Stimulated activated CD4-positive, alpha-beta T cell treated with anti-CD3 and anti-CD28 coated beads, Interleukin-4, amount 100 ng/mL, for 24 hours (primary cell): ENCODE data around the gene MBNL1.
"Not testable (repeated sequence)": the region's sequence is repeated elsewhere in the genome, so short reads cannot be mapped to it uniquely, and the experiment has no call there.

Source experiments
- DNase-seq: peaks from one replicate; pipeline ENCODE4 v3.0.0-alpha.2; 2020

MBNL1 gene

DNA sequence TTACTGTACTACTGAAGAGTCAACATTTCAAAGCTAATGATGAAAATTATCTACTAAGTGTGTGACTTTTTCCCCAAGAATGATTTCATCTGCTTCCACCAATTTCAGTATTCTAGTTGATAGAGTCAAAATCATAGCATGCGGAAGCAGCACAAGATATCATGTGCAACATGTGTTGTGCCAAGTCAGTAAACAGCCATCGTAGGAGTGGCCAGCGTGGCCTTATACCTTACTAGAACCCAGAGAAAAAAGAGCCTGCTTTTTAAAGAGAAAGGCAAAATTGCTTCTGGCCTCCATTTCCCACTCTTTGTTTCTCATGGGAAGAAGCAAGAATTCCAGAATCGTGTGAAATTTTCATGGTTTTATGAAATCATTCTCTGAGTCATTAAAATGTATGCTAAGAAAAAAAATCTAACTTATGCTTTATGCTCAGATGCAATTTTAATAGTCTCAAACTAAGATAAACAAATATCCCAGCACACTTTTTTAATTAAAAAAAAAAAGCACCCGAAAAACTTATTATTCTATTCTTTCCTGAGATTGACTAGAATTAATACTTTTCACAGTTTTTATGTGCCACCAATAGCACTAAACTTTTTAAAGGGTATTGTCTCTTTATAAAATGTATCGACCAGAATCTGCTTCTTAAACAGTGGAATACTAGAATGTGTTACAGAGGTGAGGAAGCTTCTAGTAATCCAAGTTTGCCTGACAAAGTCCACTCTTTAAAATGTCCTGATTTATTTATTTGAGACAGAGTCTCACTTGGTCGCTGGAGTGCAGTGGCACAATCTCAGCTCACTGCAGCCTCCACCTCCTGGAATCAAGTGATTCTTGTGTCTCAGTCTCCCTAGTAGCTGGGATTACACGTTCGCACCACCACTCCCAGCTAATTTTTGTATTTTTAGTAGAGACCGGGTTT, 87.3 kb downstream of the MBNL1 start:
- no peak for DNase-seq

DNA sequence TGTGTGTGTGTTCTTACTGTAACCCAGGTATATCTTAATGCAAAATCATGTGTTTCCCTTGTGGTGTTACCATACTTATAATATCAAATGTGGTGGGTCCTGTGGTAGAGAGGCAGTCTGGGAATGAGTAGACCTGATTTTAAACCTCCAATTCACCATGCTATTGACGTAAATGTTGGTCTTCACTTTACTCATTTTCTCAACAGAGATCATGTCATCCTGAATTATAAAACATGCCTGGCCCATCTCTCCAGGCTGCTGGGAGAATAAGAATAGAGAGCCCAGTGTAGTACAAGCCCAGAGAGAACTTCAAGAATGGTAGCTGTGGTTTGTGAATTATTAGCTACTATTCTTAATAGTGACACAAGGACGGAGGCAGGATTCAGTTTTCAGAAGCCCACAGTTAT, 88.1 kb downstream of the MBNL1 start:
- DNase-seq, result no peak

DNA sequence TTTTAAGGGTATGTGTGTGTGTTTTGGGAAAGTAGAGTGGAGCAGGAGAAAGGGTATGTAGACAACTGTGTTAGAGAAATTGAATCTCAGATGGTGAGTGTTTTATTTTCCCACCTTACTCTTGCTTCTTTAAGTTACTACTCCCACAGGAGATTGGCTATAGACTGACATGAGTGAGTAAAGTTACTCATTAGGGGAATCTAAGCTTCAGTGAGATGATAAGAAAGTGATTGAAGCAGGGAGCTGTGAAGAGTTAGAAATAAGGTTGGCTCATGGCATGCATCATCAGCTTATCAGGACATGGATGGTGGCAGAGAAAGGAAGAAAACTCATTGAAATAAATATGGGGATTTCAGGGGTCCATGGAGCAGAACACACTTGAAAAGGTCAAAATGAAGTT, 88.9 kb downstream of the MBNL1 start:
- no peak for DNase-seq

- DNase-seq, result no peak
These were observed 90.9 kb downstream of the MBNL1 start for GRCh38 chr3:152359385-152360248.

DNA sequence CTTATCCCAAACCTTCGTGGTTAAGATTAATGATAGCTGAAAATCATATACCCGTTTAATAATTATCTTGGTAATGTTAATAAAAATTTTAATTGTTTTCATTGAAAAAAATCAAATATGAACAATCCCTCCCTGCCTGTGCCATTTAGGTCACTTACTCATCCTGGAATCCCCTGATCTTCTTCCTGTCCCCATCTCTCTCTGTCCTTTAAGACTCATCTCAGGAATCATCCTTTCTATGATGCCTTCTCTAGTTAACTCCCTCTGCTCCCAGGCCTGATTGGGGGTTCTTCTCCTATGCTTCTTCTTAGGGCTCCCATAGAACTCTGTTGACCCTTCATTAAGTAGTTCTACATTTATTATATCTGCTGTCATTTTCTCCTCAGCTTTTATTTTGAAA, 91.6 kb downstream of the MBNL1 start:
- no peak for DNase-seq

DNA sequence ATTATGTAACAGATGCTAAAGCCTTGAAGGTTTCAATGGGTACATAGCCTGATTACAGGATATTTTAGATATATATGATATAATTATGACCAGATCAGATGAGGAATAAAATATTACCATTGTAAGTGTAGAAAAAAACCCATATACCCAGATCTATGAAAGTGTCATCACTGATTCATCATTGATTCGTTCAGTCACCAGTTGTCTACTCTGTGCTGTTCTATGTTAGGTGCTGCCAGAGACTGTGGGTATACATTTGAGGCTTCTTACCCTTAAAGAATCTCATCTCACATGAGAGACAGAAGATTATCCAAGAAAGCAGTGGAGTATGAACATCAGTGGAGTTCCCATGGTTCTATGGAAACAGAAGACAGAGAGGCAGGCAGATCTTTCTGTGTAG, 92.2 kb downstream of the MBNL1 start:
- no peak for DNase-seq

GRCh38 chr3:152362086-152362485, 93.4 kb downstream of the MBNL1 start:
- no peak for DNase-seq

- DNase-seq, result no peak
These were observed 95.5 kb downstream of the MBNL1 start for GRCh38 chr3:152364237-152364636.

DNA sequence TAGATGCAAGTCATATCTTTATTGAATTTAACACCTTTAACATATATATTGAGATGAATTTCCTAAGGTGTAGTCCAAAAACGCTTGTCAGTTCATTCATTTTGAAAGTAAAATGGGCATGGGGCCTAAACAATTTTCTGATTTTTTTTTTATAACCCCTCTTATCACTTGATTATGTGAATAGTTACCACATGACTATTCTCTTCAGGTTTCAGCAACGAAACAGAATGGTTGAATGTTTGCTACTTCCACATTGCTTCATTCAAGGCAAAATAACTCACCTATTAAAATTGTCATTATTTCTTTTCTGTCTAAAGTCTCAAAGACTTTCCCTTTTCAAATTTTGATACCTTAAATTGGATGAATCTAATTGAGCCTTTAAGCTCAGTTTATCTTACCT, 96.4 kb downstream of the MBNL1 start:
- no peak for DNase-seq

GRCh38 chr3:152365766-152366593, 97.3 kb downstream of the MBNL1 start:
- DNase-seq, result no peak

GRCh38 chr3:152367192-152367591, 98.5 kb downstream of the MBNL1 start:
- DNase-seq, result not testable (repeated sequence)

DNA sequence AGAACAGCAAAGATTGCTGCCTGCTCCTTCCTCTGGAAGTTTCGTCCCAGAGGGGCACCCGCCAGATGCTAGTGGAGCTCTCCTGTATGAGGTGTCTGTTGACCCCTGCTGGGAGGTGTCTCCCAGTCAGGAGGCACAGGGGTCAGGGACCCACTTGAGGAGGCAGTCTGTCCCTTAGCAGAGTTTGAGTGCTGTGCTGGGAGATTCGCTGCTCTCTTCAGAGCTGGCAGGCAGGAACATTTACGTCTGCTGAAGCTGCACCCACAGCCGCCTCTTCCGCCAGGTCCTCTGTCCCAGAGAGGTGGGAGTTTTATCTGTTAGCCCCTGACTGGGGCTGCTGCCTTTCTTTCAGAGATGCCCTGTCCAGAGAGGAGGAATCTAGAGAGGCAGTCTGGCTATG, 103.9 kb downstream of the MBNL1 start:
- DNase-seq, result not testable (repeated sequence)

GRCh38 chr3:152373379-152373778, 104.7 kb downstream of the MBNL1 start:
- DNase-seq, result no peak

GRCh38 chr3:152374262-152374990, 105.7 kb downstream of the MBNL1 start:
- DNase-seq, result no peak

GRCh38 chr3:152375546-152375945, 106.8 kb downstream of the MBNL1 start:
- DNase-seq, result no peak

DNA sequence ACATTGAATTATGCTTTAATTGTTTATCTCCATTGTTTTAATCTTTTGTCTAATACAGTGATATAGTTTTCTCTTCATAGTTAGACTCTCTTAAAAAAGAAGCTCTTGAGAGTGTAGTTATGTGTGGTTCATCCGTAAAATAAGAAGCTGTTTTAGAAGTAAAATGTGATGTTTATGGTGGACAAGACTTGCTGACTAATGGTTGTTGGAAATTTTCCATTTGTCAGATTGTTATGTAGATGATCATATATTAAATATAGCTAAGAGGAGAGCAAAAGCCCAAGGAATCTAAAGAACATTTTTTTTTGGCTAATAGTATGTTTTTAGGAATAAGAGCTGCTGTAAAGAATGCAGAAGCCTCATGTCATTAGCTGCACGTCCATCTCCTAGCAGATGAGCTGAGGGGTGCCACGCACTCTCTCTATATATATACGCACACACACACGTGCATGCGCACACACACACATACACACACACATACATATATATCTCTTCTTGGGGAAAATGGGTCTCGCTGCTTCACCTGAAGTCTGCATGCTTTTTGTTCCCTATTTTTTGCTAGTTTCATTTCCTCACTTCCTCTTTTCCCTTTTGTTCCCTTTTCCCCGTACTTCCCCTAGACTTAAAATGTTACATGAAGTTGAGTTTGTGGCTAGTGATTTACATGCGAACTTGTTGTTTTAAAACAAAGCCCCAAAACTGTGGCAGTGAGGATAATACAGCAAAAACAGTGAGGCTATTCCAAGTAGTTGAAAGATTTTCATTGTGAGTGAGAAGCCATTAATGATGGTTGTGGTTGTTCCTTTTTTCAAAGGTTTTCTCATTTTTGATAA, 107.8 kb downstream of the MBNL1 start:
- DNase-seq, result no peak

DNA sequence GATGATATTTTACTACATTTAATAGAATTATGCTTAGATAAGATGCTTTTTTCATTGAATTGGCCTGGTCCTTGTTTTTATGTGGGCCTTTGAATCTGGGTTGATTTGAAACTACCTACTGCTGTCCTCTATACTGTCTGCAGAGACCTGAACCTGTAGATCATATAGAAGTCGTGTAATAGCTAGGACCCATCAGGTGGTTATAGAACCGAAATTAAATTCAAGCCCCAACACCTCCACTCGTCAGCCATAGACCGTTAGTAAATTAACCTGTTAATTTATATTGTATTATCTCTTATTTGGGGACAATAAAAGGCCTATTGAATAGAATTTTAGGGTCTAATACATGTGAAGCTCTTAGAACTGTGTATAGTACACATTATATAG, 108.4 kb downstream of the MBNL1 start:
- DNase-seq, result no peak

GRCh38 chr3:152379415-152380042, 110.8 kb downstream of the MBNL1 start:
- no peak for DNase-seq

- DNase-seq, result no peak
These were observed 111.3 kb downstream of the MBNL1 start for GRCh38 chr3:152380043-152380442.

DNA sequence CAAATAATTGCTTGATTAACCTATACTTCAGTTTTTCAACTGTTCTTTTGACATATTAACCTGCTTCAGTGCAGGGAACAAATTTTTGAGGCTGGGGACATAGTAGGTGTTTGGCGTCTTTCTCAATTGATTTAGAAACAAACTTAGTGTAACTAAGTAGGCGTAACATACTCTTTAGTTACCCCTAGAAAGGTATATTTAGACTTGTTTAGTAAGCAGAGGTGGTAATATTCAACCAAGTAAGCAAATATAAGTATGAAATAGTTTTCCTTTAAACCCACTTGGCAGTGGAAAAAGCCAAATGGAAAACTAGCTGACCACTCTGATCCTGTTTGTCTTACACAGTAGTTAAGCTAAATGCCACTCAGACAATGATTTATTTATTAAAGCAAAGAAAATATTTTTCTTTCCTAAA, 113.2 kb downstream of the MBNL1 start:
- DNase-seq, result no peak
